AG08395 (cell line): ENCODE data around the gene TSPAN4.

ENCODE experiments used
- DNase-seq: peaks from one replicate; pipeline ENCODE4 v3.0.0; 2012; ENCODE audit warnings: mixed read lengths, low spot score

Gene TSPAN4

GRCh38 chr11:911031-911889 is 68.6 kb downstream of the TSPAN4 start:
- peak; percentile 57 for DNase-seq

DNA sequence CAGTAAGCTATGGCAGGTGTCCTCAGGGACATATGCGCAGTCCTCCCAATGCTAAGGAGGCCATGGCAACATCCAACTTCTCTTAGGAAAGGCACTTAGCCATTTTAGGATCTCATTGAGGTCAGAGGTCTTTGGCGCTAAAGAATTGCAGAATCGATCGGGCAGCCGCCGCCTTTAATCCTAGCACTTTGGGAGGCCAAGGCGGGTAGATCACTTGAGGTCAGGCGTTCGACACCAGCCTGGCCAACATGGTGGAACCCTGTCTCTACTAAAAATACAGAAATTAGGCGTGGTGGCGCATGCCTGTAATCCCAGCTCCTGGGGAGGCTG is 69.2 kb downstream of the TSPAN4 start:
- no peak for DNase-seq

GRCh38 chr11:912266-912665 is 69.6 kb downstream of the TSPAN4 start:
- DNase-seq, result no peak

GRCh38 chr11:913043-913442 is 70.4 kb downstream of the TSPAN4 start:
- DNase-seq, result no peak

DNA sequence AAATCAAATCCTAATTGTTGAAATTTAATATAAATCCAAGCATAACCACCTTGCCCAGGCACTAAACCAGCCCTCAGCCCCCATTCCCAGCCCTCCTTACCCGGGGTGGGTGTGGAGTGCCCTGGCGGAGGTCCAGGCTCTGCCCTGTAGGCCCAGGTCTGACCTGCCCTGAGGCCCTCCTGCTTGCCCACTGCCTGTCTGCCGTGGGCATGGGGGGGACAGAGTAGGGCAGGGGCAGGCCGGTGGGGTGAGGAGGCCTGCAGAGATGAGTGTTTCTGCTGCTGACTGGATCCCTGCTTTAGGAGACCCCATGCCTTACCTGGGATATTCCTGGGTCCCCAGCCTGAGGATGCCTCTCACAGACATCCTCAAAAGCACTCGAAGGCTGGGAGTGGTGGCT is 71.6 kb downstream of the TSPAN4 start:
- DNase-seq, result no peak

- no peak for DNase-seq
These were observed 72.3 kb downstream of the TSPAN4 start for GRCh38 chr11:914747-915501.
